ENCODE measurements around the gene ASTN2. TPM values are rescaled to one million over a fixed set of nuclear protein-coding genes. Genes with fewer than 3 reads are reported as not detected.

Gene ASTN2
- total RNA-seq, 1 donor from 2014 or later, result 13.6 TPM

DNA sequence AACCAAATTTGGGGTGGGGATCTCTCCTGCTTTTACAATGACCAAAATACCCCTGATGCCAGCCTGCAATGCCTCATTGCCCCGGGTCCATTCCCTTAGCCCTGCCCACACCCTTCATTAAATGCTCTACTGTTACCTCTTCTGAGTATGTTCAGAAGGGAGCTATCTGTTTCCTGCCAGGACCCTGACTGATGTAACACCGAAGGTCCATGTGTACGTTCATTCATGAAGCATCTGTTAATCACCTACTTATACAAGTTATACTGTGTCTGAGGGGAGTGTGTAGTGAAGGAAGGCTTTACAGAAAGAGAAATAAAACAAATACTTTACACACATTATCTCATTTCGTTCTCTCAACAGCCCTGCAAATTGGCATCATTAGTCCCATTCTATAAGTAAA is 51.9 kb downstream of the ASTN2 start:
- DNase-seq (ENCODE audit: low read depth) (no peak), FAIRE-seq (no peak)
- Histone ChIP-seq H3K4me3 (ENCODE audit: insufficient read depth, low read depth, low read length) (no peak overlapping the region), H3K9ac (ENCODE audit: low read length) (no peak overlapping the region), H3K36me3 (ENCODE audit: insufficient read depth, low read length) (no peaks in the 10 kb centered on the region), H3K27me3 (ENCODE audit: insufficient read depth, low read length) (no peaks in the 10 kb centered on the region), H3K9me3 (ENCODE audit: insufficient read depth, low read depth, low read length) (no peaks in the 10 kb centered on the region), H3K27ac (ENCODE audit: low read depth, low read length) (no peak overlapping the region), H3K79me2 (ENCODE audit: insufficient read depth, low read length) (no peaks in the 10 kb centered on the region), H3K4me2 (ENCODE audit: low read length) (no peak overlapping the region), H3K4me1 (ENCODE audit: insufficient read depth, low read length) (no peaks in the 10 kb centered on the region), H4K20me1 (ENCODE audit: insufficient read depth, low read length) (no peaks in the 10 kb centered on the region), H2AFZ (ENCODE audit: low read depth, low read length) (no peak overlapping the region)
- Mint-ChIP-seq H3K4me1 (ENCODE audit: low read depth, unreplicated experiment) (no peaks in the 10 kb centered on the region), H3K27me3 (ENCODE audit: low read depth, unreplicated experiment) (peaks cover 2% of the 10 kb centered on the region), H3K36me3 (ENCODE audit: low read depth, unreplicated experiment) (no peaks in the 10 kb centered on the region), H3K9me3 (ENCODE audit: unreplicated experiment) (no peaks in the 10 kb centered on the region), H3K4me3 (ENCODE audit: unreplicated experiment) (no peak overlapping the region), H3K27ac (ENCODE audit: unreplicated experiment) (no peak overlapping the region)
- TF ChIP-seq, protein P1, sequence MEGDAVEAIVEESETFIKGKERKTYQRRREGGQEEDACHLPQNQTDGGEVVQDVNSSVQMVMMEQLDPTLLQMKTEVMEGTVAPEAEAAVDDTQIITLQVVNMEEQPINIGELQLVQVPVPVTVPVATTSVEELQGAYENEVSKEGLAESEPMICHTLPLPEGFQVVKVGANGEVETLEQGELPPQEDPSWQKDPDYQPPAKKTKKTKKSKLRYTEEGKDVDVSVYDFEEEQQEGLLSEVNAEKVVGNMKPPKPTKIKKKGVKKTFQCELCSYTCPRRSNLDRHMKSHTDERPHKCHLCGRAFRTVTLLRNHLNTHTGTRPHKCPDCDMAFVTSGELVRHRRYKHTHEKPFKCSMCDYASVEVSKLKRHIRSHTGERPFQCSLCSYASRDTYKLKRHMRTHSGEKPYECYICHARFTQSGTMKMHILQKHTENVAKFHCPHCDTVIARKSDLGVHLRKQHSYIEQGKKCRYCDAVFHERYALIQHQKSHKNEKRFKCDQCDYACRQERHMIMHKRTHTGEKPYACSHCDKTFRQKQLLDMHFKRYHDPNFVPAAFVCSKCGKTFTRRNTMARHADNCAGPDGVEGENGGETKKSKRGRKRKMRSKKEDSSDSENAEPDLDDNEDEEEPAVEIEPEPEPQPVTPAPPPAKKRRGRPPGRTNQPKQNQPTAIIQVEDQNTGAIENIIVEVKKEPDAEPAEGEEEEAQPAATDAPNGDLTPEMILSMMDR (IDR thresholded peaks at IDR 0.05; ENCODE audit: insufficient read depth, low read depth, low read length), result no peak
- no peak for TF ChIP-seq EZH2 (IDR thresholded peaks at IDR 0.05; ENCODE audit: insufficient read depth, low read length)

DNA sequence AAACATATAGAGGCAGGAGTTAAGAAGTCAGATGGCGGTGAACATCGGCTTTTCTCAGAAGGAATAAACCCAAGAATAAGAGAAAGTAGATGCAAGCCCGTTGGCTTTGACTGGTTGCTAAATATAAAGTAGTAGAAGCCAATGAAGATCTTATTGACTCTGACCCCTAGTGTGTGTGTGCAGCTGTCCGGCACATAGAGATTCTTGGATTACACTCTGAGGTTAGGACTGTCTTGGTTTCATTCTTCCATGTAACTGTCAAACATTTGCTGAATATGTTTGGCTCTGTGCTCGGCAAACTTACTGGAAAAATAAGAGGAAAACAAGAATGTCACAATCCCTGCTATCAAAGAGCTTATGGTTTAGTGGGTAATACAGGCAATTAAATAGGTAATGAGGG is 54.9 kb downstream of the ASTN2 start:
- H3K27ac Mint-ChIP-seq (ENCODE audit: unreplicated experiment), result no peak overlapping the region
- no peaks in the 10 kb centered on the region for H3K9me3 ChIP-seq (ENCODE audit: insufficient read depth, low read depth, low read length)
- no peaks in the 10 kb centered on the region for H4K20me1 ChIP-seq (ENCODE audit: insufficient read depth, low read length)
- no peak for TF ChIP-seq EZH2 (IDR thresholded peaks at IDR 0.05; ENCODE audit: insufficient read depth, low read length)
- TF ChIP-seq, protein P1 (IDR thresholded peaks at IDR 0.05; ENCODE audit: insufficient read depth, low read depth, low read length), result no peak
- no peaks in the 10 kb centered on the region for H3K79me2 ChIP-seq (ENCODE audit: insufficient read depth, low read length)
- no peak overlapping the region for H3K9ac ChIP-seq (ENCODE audit: low read length)
- no peak overlapping the region for H2AFZ ChIP-seq (ENCODE audit: low read depth, low read length)
- FAIRE-seq (no peak), DNase-seq (ENCODE audit: low read depth) (no peak)
- H3K4me1 Mint-ChIP-seq (ENCODE audit: low read depth, unreplicated experiment), result no peaks in the 10 kb centered on the region
- no peak overlapping the region for H3K4me3 Mint-ChIP-seq (ENCODE audit: unreplicated experiment)
- H3K9me3 Mint-ChIP-seq (ENCODE audit: unreplicated experiment), result no peaks in the 10 kb centered on the region
- no peak overlapping the region for H3K4me3 ChIP-seq (ENCODE audit: insufficient read depth, low read depth, low read length)
- no peaks in the 10 kb centered on the region for H3K36me3 ChIP-seq (ENCODE audit: insufficient read depth, low read length)
- H3K4me1 ChIP-seq (ENCODE audit: insufficient read depth, low read length), result no peaks in the 10 kb centered on the region
- H3K4me2 ChIP-seq (ENCODE audit: low read length), result no peak overlapping the region
- H3K27me3 Mint-ChIP-seq (ENCODE audit: low read depth, unreplicated experiment), result no peaks in the 10 kb centered on the region
- H3K27me3 ChIP-seq (ENCODE audit: insufficient read depth, low read length), result no peaks in the 10 kb centered on the region
- H3K27ac ChIP-seq (ENCODE audit: low read depth, low read length), result no peak overlapping the region
- H3K36me3 Mint-ChIP-seq (ENCODE audit: low read depth, unreplicated experiment), result no peaks in the 10 kb centered on the region

DNA sequence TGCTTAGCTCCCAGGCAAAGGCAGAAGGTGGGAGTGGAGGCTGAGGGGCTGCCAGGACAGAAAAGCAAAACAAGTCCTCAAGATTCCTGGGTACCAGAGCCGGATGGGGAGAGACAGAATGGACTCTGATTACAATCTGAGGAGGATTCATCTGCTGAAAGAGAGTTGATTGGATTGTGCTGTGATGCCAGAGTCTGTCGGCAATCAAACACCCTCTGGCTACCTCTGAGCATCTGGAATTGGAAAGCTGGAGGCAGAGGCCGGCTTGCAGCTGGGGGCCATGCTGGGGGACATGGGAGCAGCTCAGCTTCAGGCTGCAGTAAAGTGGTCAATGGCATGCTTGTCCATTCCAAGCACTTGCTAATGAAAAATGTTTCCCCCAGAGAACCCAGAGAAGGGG is 59.3 kb downstream of the ASTN2 start:
- FAIRE-seq (no peak), DNase-seq (ENCODE audit: low read depth) (no peak)
- Histone ChIP-seq H3K4me1 (ENCODE audit: insufficient read depth, low read length) (no peaks in the 10 kb centered on the region), H3K9me3 (ENCODE audit: insufficient read depth, low read depth, low read length) (no peaks in the 10 kb centered on the region), H3K9ac (ENCODE audit: low read length) (no peak overlapping the region), H3K27ac (ENCODE audit: low read depth, low read length) (no peak overlapping the region), H2AFZ (ENCODE audit: low read depth, low read length) (no peak overlapping the region), H3K36me3 (ENCODE audit: insufficient read depth, low read length) (no peaks in the 10 kb centered on the region), H3K79me2 (ENCODE audit: insufficient read depth, low read length) (no peaks in the 10 kb centered on the region), H3K27me3 (ENCODE audit: insufficient read depth, low read length) (no peaks in the 10 kb centered on the region), H3K4me2 (ENCODE audit: low read length) (no peak overlapping the region), H4K20me1 (ENCODE audit: insufficient read depth, low read length) (no peaks in the 10 kb centered on the region), H3K4me3 (ENCODE audit: insufficient read depth, low read depth, low read length) (no peak overlapping the region)
- Mint-ChIP-seq H3K4me3 (ENCODE audit: unreplicated experiment) (no peak overlapping the region), H3K4me1 (ENCODE audit: low read depth, unreplicated experiment) (no peaks in the 10 kb centered on the region), H3K27me3 (ENCODE audit: low read depth, unreplicated experiment) (no peaks in the 10 kb centered on the region), H3K9me3 (ENCODE audit: unreplicated experiment) (peaks cover 3% of the 10 kb centered on the region), H3K36me3 (ENCODE audit: low read depth, unreplicated experiment) (no peaks in the 10 kb centered on the region), H3K27ac (ENCODE audit: unreplicated experiment) (no peak overlapping the region)
- TF ChIP-seq, protein P1 (IDR thresholded peaks at IDR 0.05; ENCODE audit: insufficient read depth, low read depth, low read length), result no peak
- TF ChIP-seq EZH2 (IDR thresholded peaks at IDR 0.05; ENCODE audit: insufficient read depth, low read length), result no peak
